HG02884 (cell line): ENCODE data around the gene TRIO.
"Not testable (repeated sequence)": the region's sequence is repeated elsewhere in the genome, so short reads cannot be mapped to it uniquely, and the experiment has no call there.

ENCODE experiments used
- ATAC-seq: cut with Tn5 transposase; IDR thresholded peaks from one replicate; pipeline ENCODE4 v1.9.1; 2021; ENCODE audit warnings: mild to moderate bottlenecking, moderate library complexity; ENCODE audit not compliant: unreplicated experiment

Gene TRIO

GRCh38 chr5:14142827-14143545 is at the start of gene TRIO:
TSS of gene TRIO (plus strand) at chr5:14143342. CDS start at chr5:14143726, 384 bp downstream.
- ATAC-seq: peak; percentile 41

GRCh38 chr5:14097380-14097779 is 45.8 kb upstream of the TRIO start:
- ATAC-seq: not testable (repeated sequence)

- no peak for ATAC-seq
Observed at GRCh38 chr5:14097998-14098471, 45.1 kb upstream of the TRIO start.

- no peak for ATAC-seq
Observed at GRCh38 chr5:14100281-14100680, 42.9 kb upstream of the TRIO start.

- no peak for ATAC-seq
Observed at GRCh38 chr5:14101922-14102321, 41.2 kb upstream of the TRIO start.

- ATAC-seq: no peak
Observed at GRCh38 chr5:14102666-14103065, 40.5 kb upstream of the TRIO start.

- ATAC-seq: no peak
Observed at GRCh38 chr5:14105718-14106410, 37.3 kb upstream of the TRIO start.

- no peak for ATAC-seq
Observed at GRCh38 chr5:14107536-14107935, 35.6 kb upstream of the TRIO start.

GRCh38 chr5:14108170-14108996 is 34.8 kb upstream of the TRIO start:
- ATAC-seq: peak; percentile 53

GRCh38 chr5:14109041-14109747 is 33.9 kb upstream of the TRIO start:
- ATAC-seq: peak; percentile 86

- no peak for ATAC-seq
Observed at GRCh38 chr5:14109771-14110170, 33.4 kb upstream of the TRIO start.

GRCh38 chr5:14110196-14110595 is 32.9 kb upstream of the TRIO start:
- no peak for ATAC-seq

- no peak for ATAC-seq
Observed at GRCh38 chr5:14110680-14111079, 32.5 kb upstream of the TRIO start.

GRCh38 chr5:14112998-14113652 is 30.0 kb upstream of the TRIO start:
- no peak for ATAC-seq

- ATAC-seq: no peak
Observed at GRCh38 chr5:14114615-14115251, 28.4 kb upstream of the TRIO start.

- ATAC-seq: no peak
Observed at GRCh38 chr5:14115323-14115895, 27.7 kb upstream of the TRIO start.

GRCh38 chr5:14118551-14119320 is 24.4 kb upstream of the TRIO start:
- ATAC-seq: no peak

GRCh38 chr5:14120176-14120575 is 23.0 kb upstream of the TRIO start:
- no peak for ATAC-seq

- no peak for ATAC-seq
Observed at GRCh38 chr5:14121552-14121951, 21.6 kb upstream of the TRIO start.
